ENCODE data around the gene MRPL52.
"Not testable (repeated sequence)": the region's sequence is repeated elsewhere in the genome, so short reads cannot be mapped to it uniquely, and the experiment has no call there.

Gene MRPL52

GRCh38 chr14:22829661-22830442 lies at the start of gene MRPL52:
MRPL52 (plus strand) TSS chr14:22829887; CDS start chr14:22829913, 26 bp downstream.
- peak; percentile 93 for DNase-seq

- no peak for DNase-seq
Measured at GRCh38 chr14:22780105-22780679, 49.5 kb upstream of the MRPL52 start.

- no peak for DNase-seq
Measured at GRCh38 chr14:22780941-22781300, 48.8 kb upstream of the MRPL52 start.

- no peak for DNase-seq
Measured at GRCh38 chr14:22781301-22781991, 48.2 kb upstream of the MRPL52 start.

- DNase-seq, result no peak
Measured at GRCh38 chr14:22786685-22787084, 43.0 kb upstream of the MRPL52 start.

GRCh38 chr14:22791301-22791700 lies 38.4 kb upstream of the MRPL52 start:
- no peak for DNase-seq

GRCh38 chr14:22792158-22792557 lies 37.5 kb upstream of the MRPL52 start:
- DNase-seq, result no peak

GRCh38 chr14:22793550-22793949 lies 36.1 kb upstream of the MRPL52 start:
- not testable (repeated sequence) for DNase-seq

- DNase-seq, result no peak
Measured at GRCh38 chr14:22793976-22794375, 35.7 kb upstream of the MRPL52 start.

GRCh38 chr14:22794551-22794951 lies 35.1 kb upstream of the MRPL52 start:
- DNase-seq, result no peak

GRCh38 chr14:22796087-22796707 lies 33.5 kb upstream of the MRPL52 start:
- DNase-seq, result no peak

GRCh38 chr14:22797017-22797917 lies 32.4 kb upstream of the MRPL52 start:
- DNase-seq, result no peak

- no peak for DNase-seq
Measured at GRCh38 chr14:22798528-22798927, 31.2 kb upstream of the MRPL52 start.

- no peak for DNase-seq
Measured at GRCh38 chr14:22800346-22800745, 29.3 kb upstream of the MRPL52 start.

GRCh38 chr14:22801716-22802115 lies 28.0 kb upstream of the MRPL52 start:
- DNase-seq, result no peak

GRCh38 chr14:22802860-22803686 lies 26.6 kb upstream of the MRPL52 start:
- no peak for DNase-seq

- DNase-seq, result no peak
Measured at GRCh38 chr14:22803687-22803974, 26.1 kb upstream of the MRPL52 start.

GRCh38 chr14:22805235-22805634 lies 24.5 kb upstream of the MRPL52 start:
- not testable (repeated sequence) for DNase-seq

GRCh38 chr14:22807432-22808087 lies 22.1 kb upstream of the MRPL52 start:
- no peak for DNase-seq

GRCh38 chr14:22808388-22809209 lies 21.1 kb upstream of the MRPL52 start:
- DNase-seq, result no peak
